ENCODE results near the gene BCO2.

Gene BCO2

DNA sequence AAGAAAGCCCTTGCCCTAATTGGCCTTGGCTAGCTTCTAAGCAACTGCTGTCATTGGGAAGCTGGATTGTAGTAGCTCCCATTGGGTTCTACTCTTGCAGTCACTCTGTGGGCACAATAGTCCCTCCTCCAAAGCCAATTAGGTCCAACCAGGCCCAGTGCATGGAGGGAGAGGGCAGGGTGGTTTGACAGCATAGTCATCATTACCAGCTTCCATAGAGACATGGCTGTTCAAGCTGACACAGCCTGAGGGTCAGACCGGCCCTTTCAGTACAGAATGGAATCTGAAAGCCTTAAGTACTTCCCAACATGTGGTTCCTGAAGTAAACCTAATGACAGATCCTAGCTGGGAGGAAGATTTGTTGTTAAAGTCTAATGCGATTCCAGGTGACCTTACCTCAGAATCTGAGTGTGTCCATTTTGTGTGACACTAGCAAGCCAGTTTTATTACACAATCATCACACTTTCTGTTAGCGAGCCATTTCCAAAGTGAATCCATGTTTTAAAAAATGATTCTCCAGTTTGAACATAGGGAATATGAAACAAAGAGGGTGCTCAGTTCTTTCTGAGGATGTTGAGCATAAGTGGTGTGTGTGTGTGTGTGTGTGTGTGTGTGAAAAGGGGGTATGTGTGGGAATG is 78.4 kb downstream of the BCO2 start:
- DNase-seq = no peak

DNA sequence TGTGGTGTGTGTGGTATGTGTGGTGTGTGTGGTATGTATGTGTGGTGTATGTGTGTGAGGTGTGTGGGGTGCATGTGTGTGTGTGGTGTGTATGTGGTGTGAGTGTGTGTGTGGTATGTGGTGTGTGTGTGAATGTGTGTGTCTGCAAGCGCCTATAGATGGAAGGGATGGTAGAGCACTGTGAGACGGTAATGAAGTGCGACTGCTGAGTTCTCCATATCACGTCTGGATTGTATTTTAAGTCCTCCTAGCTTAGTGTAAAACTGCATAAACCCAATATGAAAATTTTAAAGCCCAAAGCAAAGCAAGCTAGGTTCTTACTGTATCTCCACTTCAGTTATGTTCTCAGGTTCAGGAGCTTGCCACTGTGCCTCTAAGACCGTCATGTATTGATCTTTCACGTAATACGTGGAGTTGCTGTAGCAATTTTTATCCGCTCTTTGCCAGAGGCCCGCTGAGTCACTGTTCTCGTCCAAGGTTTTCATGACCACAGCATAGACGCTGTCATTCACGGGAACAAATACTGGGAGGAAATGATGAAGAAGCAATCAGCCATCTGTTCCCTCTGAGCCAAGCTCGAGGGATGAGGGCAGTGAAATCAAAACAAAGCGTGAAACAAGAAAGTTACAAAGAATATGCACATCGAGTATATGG is 79.9 kb downstream of the BCO2 start:
- DNase-seq = no peak

DNA sequence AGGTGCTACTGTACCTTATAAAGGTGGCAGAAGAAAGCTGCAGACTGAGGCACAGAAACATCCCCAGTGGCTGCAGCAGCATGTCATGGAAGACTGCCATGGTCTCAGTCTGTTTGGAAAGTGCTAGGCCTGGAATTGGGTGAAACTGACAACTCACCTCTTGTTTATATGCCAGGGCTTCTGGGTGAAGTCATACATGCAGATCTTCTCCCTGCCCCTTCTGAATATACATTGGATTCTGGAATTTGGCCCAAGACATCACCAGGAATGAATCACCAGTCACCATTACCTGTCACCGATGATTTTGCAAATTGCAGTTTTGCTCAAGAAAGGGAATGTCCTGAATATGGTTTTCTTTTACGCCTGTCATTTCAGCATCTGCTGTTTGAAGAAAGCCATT is 85.2 kb downstream of the BCO2 start, which contains the start of gene PLET1:
Gene PLET1, minus strand, starts transcription at position 371 of the 400 bp plus-strand sequence. Its CDS starts 271 bp downstream, at position 100.
- DNase-seq = no peak

DNA sequence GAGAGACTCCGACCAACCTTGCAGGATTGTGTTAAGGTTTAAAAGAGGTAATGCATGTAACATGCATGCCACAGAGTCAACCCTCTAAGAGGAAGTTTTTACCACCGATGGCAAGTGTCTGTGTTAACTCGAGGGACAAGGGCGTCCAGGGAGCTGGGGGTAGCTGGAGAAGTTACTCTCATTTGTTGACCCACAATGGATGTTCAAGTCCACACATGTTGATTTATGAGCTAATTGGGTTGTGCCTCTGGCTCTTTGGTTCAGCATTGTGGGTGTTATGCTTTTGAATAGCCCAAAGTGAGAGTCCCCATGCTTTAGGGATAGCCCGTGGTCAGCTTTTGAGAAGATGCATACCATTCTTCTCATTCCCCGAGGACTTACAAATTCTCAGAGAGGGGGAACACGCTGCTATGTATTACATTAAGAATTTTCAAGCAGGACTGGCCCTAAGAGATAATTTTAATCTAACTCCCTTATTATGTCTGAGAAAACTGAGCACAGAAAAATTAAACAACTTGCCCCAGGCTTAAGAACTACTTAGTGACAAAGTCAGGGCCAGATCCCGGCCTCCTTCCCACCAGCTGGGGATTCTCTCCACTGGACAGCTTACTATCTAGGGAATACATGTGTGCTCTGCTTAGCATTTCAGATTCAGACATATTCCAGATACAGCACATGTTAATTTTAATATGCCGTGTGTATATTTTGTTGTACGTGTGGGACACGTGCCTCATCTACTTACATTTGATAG is 90.5 kb downstream of the BCO2 start:
- DNase-seq = no peak

DNA sequence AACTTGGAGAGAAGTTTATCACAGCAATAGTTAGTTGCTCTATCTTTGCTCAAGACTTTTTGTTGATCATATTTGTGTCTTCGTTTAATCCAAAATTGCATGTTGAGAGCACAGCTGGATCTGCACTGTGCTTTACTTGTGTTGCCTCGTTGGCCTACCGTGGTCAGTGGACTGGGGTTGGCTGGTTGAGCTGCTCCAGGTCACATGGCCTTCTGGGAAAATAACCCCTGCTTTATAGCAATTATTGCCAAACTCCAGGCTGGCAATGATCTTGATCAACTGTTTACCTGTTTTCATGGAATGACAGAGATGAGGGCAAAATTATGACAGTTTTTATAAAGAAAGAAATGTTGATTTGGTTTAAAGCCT is 91.1 kb downstream of the BCO2 start:
- DNase-seq = no peak

DNA sequence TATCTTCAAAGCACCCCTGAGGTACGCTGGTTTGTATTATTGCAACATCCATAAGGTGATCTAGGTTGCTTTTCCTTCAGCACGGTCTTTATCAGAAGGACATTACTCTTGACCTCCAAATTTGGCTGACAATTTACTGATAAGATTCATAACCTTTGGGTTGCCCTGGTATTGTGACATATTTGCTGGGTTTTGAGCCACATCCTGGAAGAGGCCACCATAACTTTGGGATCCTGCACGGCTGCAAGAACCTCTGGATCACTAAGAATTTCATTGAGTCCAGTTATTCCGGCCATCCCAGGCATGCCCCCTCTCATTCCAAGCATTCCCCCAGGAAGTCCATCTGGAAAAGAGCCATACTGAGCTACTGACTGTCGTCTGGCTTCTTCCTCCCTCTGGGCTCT is 91.9 kb downstream of the BCO2 start:
- DNase-seq = no peak

DNA sequence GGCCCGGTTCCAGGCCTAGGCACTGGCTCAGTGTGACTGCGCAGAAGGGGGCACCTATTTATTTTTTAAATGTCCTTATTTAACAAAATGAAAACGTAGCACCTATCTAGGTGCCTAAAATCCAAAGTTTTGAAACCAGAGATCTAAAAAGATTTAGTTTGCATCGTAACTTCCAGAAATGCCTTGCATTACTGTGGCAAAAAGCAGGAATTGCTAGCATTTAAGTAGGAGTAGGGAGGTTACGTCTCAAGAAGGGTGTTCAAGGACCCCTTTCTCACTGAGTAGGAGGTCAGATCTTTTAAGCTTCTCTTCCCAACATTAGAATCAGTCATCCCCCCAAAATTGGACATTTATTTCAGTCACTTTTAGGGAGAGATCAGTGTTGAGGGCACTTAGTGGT is 93.1 kb downstream of the BCO2 start:
- no peak for DNase-seq

Data from activated T-cell treated with anti-CD3 and anti-CD28 coated beads, Interleukin-2, amount 50 U/mL, for 48 hours (primary cell).